Stomach (tissue), 9 donors: ENCODE results near the gene TMEM151B. TPM values are rescaled to one million over a fixed set of nuclear protein-coding genes. Genes with fewer than 3 reads are reported as not detected.

Experiments used
- DNase-seq, 2 donors: peaks; one replicate each; pipeline versions ENCODE4 v3.0.0 to v3.0.0-alpha.2; 2013 to 2019
- H3K27ac ChIP-seq, 5 donors: fragments of 200-600 bp in 4 of 5; sonication (generic) in 4 of 5; one replicate each; pipeline ENCODE4 v1.5.1; 2013 to 2019; ENCODE audit warnings: mild to moderate bottlenecking in 1 of 5, moderate library complexity in 1 of 5
- H3K27me3 ChIP-seq, 3 donors: fragments of 200-600 bp; sonication (generic); one replicate each; pipeline ENCODE4 v1.5.1; 2017 to 2019; ENCODE audit warnings: mixed run types in 1 of 3
- H3K36me3 ChIP-seq, 4 donors: fragments of 200-600 bp; sonication (generic); 1 replicate in 3 of 4; 2 replicates in 1 of 4; pipeline ENCODE4 v1.5.1; 2016 to 2019
- H3K4me1 ChIP-seq, 4 donors: fragments of 200-600 bp; sonication (generic); one replicate each; pipeline ENCODE4 v1.5.1; 2016 to 2019
- H3K4me3 ChIP-seq, 4 donors: fragments of 200-600 bp; sonication (generic) in 3 of 4; one replicate each; pipeline ENCODE4 v1.5.1; 2016 to 2019; ENCODE audit warnings: mild to moderate bottlenecking in 1 of 4
- H3K9me3 ChIP-seq, 4 donors: fragments of 200-600 bp; sonication (generic); one replicate each; pipeline ENCODE4 v1.5.1; 2016 to 2019
- EP300 ChIP-seq: sonication (generic); formaldehyde crosslinking; IDR thresholded peaks from one replicate; pipeline ENCODE4 v1.6.1; 2017; ENCODE audit warnings: antibody characterized with exemption
- POLR2A ChIP-seq, 4 donors: fragments of 450-650 bp; IDR thresholded peaks; one replicate each; pipeline ENCODE4 v1.6.1; 2016; ENCODE audit warnings: antibody characterized with exemption in 4 of 4, control low read depth in 2 of 4, mild to moderate bottlenecking in 1 of 4, moderate library complexity in 1 of 4
- POLR2AphosphoS5 ChIP-seq, 3 donors: sonication (generic); formaldehyde crosslinking; IDR thresholded peaks; one replicate each; pipeline ENCODE4 v1.6.1; 2016; ENCODE audit warnings: antibody characterized with exemption in 3 of 3
- WGBS, 5 donors: extraction: QIAGEN DNeasy Blood & Tissue Kit in 3 of 5; methylation state at CpG; one replicate each; pipeline versions ENCODE4 v1.1.5 to v1.1.7; 2013 to 2018; 5-methylcytosine and 5-hydroxymethylcytosine counted together
- intact Hi-C: fragments of 100-400 bp; cut with DNase I; formaldehyde crosslinking; loops from one replicate; pipeline ENCODE4 v1.15.1; 2023; ENCODE audit warnings: low total_unique reads
- polyA plus RNA-seq, 3 donors: library from polyadenylated mRNA; stranded (reverse); fragments of 200-250 nt; gene quantifications; one replicate each; pipeline ENCODE4 v1.2.3, GENCODE V29; 2013
- total RNA-seq, 5 donors: library from RNA; depleted of rRNA; stranded (reverse); fragments of >200 nt; gene quantifications; one replicate each; pipeline versions ENCODE4 v1.1.0 to v1.2.3, GENCODE V29; 2014 to 2016
- TF ChIP-seq, protein P1 (sequence below), 7 experiments: fragments of 450-650 bp in 4 of 7; fragments of 200-600 bp in 3 of 7; sonication (generic) in 3 of 7; IDR thresholded peaks; one replicate each; pipeline ENCODE4 v1.5.1; 2016 to 2019; ENCODE audit warnings: antibody characterized with exemption in 7 of 7, control low read depth in 2 of 7, mild to moderate bottlenecking in 1 of 7
- donor health status: healthy with polysubstance abuse.
- donor health status: Bipolar disorder and iron deficiency.
- donor health status: healthy.

The TMEM151B gene
- total and polyA plus RNA-seq, 8 donors: 0.12 to 0.29 (median 0.23) TPM; not detected in 4

DNA sequence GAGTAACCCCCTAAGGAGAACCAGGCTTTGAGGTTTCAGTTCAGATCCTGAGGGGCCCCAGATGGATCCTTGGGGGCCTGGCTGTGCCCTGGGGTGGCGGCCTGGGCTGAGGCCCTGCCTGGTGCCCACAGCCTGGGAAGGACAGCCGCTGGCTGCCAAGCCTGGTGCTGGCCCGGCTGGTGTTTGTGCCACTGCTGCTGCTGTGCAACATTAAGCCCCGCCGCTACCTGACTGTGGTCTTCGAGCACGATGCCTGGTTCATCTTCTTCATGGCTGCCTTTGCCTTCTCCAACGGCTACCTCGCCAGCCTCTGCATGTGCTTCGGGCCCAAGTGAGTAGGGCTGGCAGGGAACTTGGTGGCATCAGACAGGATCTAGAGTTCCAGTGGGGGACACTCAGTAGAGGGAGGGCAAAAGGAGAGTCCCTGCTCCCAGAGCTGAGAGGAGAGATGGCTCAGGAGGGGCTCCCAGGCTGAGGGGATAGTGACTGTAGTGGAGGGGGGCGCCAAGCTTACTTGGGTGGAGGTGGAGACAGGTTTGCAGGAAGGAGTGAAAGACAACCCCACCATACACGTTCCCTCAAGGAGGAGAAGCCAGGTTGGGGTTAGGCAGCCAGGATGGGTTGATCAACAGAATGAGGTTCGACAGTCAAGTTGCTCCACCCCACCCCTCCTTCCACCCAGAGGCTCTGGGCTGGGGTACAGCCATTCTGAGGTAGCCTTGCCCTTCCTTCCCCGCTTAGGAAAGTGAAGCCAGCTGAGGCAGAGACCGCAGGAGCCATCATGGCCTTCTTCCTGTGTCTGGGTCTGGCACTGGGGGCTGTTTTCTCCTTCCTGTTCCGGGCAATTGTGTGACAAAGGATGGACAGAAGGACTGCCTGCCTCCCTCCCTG is 37.3 kb upstream of the TMEM151B start:
- Histone ChIP-seq H3K4me3 (no peak overlapping the region), H3K4me1 (peaks cover 42 to 100% (median 75%) of the 10 kb centered on the region in 4 donors), H3K9me3 (no peaks in the 10 kb centered on the region), H3K27ac (peak overlapping the region in 4 of 5 donors; percentile 70 to 98 (median 96)), H3K36me3 (peaks cover 36 to 57% (median 50%) of the 10 kb centered on the region in 4 donors), H3K27me3 (no peaks in the 10 kb centered on the region)
- WGBS, 5 donors: 71 to 90% (median 84%) methylated on average over 9 to 16 of the region's 16 CpGs
- TF ChIP-seq EP300 (no peak), POLR2A (IDR thresholded peaks at IDR 0.05) (no peak), POLR2AphosphoS5 (IDR thresholded peaks at IDR 0.05) (no peak)
- TF ChIP-seq, protein P1, sequence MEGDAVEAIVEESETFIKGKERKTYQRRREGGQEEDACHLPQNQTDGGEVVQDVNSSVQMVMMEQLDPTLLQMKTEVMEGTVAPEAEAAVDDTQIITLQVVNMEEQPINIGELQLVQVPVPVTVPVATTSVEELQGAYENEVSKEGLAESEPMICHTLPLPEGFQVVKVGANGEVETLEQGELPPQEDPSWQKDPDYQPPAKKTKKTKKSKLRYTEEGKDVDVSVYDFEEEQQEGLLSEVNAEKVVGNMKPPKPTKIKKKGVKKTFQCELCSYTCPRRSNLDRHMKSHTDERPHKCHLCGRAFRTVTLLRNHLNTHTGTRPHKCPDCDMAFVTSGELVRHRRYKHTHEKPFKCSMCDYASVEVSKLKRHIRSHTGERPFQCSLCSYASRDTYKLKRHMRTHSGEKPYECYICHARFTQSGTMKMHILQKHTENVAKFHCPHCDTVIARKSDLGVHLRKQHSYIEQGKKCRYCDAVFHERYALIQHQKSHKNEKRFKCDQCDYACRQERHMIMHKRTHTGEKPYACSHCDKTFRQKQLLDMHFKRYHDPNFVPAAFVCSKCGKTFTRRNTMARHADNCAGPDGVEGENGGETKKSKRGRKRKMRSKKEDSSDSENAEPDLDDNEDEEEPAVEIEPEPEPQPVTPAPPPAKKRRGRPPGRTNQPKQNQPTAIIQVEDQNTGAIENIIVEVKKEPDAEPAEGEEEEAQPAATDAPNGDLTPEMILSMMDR (IDR thresholded peaks at IDR 0.05): no peak
- intact Hi-C loops: loop anchor here (10.0 kb wide), 1 partner anchor 58 kb away; no protein-coding TSS in a partner anchor
- no peak for DNase-seq

DNA sequence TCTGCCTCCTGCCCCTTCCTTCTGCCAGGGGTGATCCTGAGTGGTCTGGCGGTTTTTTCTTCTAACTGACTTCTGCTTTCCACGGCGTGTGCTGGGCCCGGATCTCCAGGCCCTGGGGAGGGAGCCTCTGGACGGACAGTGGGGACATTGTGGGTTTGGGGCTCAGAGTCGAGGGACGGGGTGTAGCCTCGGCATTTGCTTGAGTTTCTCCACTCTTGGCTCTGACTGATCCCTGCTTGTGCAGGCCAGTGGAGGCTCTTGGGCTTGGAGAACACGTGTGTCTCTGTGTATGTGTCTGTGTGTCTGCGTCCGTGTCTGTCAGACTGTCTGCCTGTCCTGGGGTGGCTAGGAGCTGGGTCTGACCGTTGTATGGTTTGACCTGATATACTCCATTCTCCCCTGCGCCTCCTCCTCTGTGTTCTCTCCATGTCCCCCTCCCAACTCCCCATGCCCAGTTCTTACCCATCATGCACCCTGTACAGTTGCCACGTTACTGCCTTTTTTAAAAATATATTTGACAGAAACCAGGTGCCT is 36.6 kb upstream of the TMEM151B start:
- H3K4me1 ChIP-seq: peaks cover 42 to 100% (median 74%) of the 10 kb centered on the region in 4 donors
- intact Hi-C loops: loop anchor here (10.0 kb wide), 1 partner anchor 59 kb away; no protein-coding TSS in a partner anchor
- 56 to 76% (median 70%) methylated on average over 13 to 14 of the region's 14 CpGs for WGBS, 5 donors

DNA sequence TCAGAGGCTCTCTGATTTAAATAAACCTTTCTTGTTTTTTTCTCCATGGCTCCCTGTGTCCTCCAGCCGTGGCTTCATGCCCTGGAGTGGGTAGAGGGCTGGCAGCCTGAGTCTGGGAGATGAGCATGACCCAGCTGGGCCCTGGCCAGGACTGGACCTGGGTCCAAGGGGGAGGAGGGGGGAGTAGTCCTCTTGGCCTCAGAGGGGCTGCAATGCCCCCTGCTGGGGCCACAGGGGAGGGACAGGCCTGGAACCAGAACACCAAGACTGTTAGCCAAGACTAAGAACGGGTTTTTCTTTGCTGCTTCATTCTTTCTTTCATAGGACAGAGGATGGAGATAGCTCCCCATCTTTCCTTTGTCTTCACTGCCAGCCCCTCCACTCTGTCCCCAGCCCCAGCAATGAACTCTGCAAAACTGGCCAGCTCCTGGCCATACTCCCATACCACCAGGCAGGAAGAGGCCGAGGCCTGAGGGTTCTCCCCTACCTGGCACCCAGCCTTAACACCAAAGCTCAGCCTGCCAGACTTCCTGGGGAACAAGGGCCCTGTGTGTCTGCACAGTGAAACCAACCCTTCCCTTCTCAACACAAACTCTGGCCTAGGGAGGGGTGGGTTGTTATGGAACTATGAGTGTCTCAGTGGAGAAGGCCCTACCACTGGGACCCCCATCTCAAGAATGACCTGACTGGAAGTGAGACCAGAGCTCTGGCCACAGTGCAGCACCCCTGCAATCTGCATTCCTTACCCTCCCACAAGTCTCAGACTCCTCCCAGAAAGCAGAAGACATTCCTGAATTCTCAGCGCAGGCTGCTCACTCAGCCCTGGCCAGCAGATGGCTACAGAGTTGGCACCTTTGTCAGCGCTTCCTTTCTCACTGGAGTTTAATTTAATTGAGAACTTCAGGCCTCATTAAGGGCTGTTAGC is 35.9 kb upstream of the TMEM151B start:
- Histone ChIP-seq H3K36me3 (peaks cover 36 to 44% (median 42%) of the 10 kb centered on the region in 4 donors), H3K4me3 (no peak overlapping the region), H3K27ac (peak overlapping the region; percentile 33 to 98 (median 96)), H3K4me1 (peaks cover 42 to 94% (median 70%) of the 10 kb centered on the region in 4 donors), H3K9me3 (no peaks in the 10 kb centered on the region), H3K27me3 (no peaks in the 10 kb centered on the region)
- intact Hi-C loops: loop anchor here (10.0 kb wide), 1 partner anchor 60 kb away; no protein-coding TSS in a partner anchor
- DNase-seq: peak; percentile 65 to 88
- 17 to 38% (median 21%) methylated on average over 5 of the region's 5 CpGs for WGBS, 5 donors
- TF ChIP-seq, protein P1 (IDR thresholded peaks at IDR 0.05): peak in 5 of 7 experiments; percentile 51 to 81 (median 67)
- TF ChIP-seq EP300 (no peak), POLR2AphosphoS5 (IDR thresholded peaks at IDR 0.05) (peak; percentile 10 to 75 (median 57))

More for the DNA sequence above, 36.6 kb upstream of the TMEM151B start:
- H3K4me3 ChIP-seq: no peak overlapping the region
- TF ChIP-seq EP300 (no peak), POLR2AphosphoS5 (IDR thresholded peaks at IDR 0.05) (no peak), POLR2A (IDR thresholded peaks at IDR 0.05) (no peak)
- TF ChIP-seq, protein P1 (IDR thresholded peaks at IDR 0.05): no peak
- no peak for DNase-seq
- no peaks in the 10 kb centered on the region for H3K9me3 ChIP-seq
- H3K27ac ChIP-seq: peak overlapping the region in 4 of 5 donors; percentile 70 to 98 (median 96)
- peaks cover 36 to 51% (median 49%) of the 10 kb centered on the region in 4 donors for H3K36me3 ChIP-seq
- H3K27me3 ChIP-seq: no peaks in the 10 kb centered on the region
